A549 (cell line): ENCODE data around the gene GRIP1.

Experiments used
- CBX2 ChIP-seq: fragments of 200-600 bp; sonication (generic); IDR thresholded peaks from 2 replicates; pipeline ENCODE4 v1.6.1; 2016; ENCODE audit warnings: low read depth, mild to moderate bottlenecking, borderline replicate concordance
- CBX8 ChIP-seq: fragments of 200-600 bp; sonication (generic); IDR thresholded peaks from 2 replicates; pipeline ENCODE4 v1.6.1; 2016
- CEBPB ChIP-seq, 2 experiments: fragments of >200 bp in 1 of 2; sonication (Bioruptor Twin) in 1 of 2; formaldehyde crosslinking in 1 of 2; IDR thresholded peaks; 2 replicates each; pipeline ENCODE4 v1.6.1; 2012 to 2016
- HDAC2 ChIP-seq: fragments of 200-600 bp; sonication (generic); IDR thresholded peaks from 2 replicates; pipeline ENCODE4 v1.6.1; 2016
- JUNB ChIP-seq: fragments of >200 bp; sonication (Bioruptor Twin); formaldehyde crosslinking; IDR thresholded peaks from 2 replicates; pipeline ENCODE4 v1.6.1; 2016
- KDM1A ChIP-seq: fragments of 200-600 bp; sonication (generic); IDR thresholded peaks from 2 replicates; pipeline ENCODE4 v1.6.1; 2016; ENCODE audit warnings: low read depth, mild to moderate bottlenecking
- POLR2A ChIP-seq: IDR thresholded peaks from 2 replicates; pipeline ENCODE4 v1.6.1; 2012; ENCODE audit warnings: mild to moderate bottlenecking, low read length
- SMC3 ChIP-seq: fragments of >200 bp; sonication (Bioruptor Twin); formaldehyde crosslinking; IDR thresholded peaks from 3 replicates; pipeline ENCODE4 v1.6.1; 2018; ENCODE audit warnings: inconsistent platforms
- USF2 ChIP-seq: fragments of 450-650 bp; IDR thresholded peaks from 2 replicates; pipeline ENCODE4 v1.6.1; 2014; ENCODE audit warnings: antibody characterized with exemption
- ZSCAN20 ChIP-seq: fragments of 250-450 bp; sonication (Bioruptor Pico); IDR thresholded peaks from 2 replicates; pipeline ENCODE4 v1.8.0; 2022; ENCODE audit warnings: mild to moderate bottlenecking, moderate library complexity
- TF ChIP-seq, protein P1 (sequence below): fragments of >200 bp; sonication (Bioruptor Twin); formaldehyde crosslinking; IDR thresholded peaks from 3 replicates; pipeline ENCODE4 v1.5.1; 2016

GRCh38 chr12:66664076-66664475 is 14.8 kb downstream of the GRIP1 start:
- TF ChIP-seq, protein P1, sequence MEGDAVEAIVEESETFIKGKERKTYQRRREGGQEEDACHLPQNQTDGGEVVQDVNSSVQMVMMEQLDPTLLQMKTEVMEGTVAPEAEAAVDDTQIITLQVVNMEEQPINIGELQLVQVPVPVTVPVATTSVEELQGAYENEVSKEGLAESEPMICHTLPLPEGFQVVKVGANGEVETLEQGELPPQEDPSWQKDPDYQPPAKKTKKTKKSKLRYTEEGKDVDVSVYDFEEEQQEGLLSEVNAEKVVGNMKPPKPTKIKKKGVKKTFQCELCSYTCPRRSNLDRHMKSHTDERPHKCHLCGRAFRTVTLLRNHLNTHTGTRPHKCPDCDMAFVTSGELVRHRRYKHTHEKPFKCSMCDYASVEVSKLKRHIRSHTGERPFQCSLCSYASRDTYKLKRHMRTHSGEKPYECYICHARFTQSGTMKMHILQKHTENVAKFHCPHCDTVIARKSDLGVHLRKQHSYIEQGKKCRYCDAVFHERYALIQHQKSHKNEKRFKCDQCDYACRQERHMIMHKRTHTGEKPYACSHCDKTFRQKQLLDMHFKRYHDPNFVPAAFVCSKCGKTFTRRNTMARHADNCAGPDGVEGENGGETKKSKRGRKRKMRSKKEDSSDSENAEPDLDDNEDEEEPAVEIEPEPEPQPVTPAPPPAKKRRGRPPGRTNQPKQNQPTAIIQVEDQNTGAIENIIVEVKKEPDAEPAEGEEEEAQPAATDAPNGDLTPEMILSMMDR = no peak
- no peak for TF ChIP-seq CEBPB (IDR thresholded peaks at IDR 0.05)
- TF ChIP-seq SMC3 = no peak
- no peak for TF ChIP-seq ZSCAN20 (CRISPR knock-in tag)
- no peak for TF ChIP-seq JUNB
- no peak for TF ChIP-seq CBX2
- no peak for TF ChIP-seq CBX8
- no peak for TF ChIP-seq HDAC2
- no peak for TF ChIP-seq KDM1A
- TF ChIP-seq USF2 = no peak
- no peak for TF ChIP-seq POLR2A
